ENCODE measurements around the gene GALR1.
"Not testable (repeated sequence)": the region's sequence is repeated elsewhere in the genome, so short reads cannot be mapped to it uniquely, and the experiment has no call there.

Gene GALR1

GRCh38 chr18:77250926-77251729 lies 1.5 kb downstream of the GALR1 start:
- DNase-seq = no peak

- DNase-seq = no peak
Measured at GRCh38 chr18:77251730-77252050, 2.0 kb downstream of the GALR1 start.

DNA sequence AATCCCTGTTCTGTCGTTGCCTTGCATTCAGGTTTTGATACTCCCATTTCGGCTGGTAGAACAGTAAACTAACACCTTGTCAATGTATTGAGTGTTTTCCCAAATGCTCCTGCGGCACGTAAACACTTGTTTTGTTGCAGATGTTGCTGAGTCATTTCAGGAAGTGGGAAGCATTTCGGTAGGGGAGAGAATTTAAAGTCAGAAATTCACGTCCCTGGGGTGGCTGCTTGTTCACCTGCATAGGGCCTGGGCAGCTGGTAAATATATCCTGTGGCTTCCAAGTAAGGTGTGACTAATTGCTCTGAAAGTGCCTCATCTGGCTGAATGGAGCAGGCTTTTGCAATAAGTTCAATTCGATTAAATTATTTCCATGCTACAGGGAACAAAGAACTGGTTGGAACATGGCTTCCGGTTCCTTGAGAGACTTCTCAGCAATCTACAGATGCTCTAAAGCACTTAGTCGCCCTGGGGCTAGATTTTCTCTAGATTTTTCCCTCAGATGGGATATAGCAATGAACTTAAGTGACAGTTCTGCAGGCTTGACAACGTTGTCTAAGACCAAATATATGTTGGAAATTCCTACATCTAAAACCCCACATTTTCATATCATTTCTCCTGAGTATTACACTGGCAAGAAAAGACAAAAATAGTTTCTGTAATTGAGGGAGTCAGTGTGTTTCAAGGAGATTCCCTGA lies 5.2 kb downstream of the GALR1 start:
- no peak for DNase-seq

- no peak for DNase-seq
Measured at GRCh38 chr18:77255426-77256105, 5.9 kb downstream of the GALR1 start.

DNA sequence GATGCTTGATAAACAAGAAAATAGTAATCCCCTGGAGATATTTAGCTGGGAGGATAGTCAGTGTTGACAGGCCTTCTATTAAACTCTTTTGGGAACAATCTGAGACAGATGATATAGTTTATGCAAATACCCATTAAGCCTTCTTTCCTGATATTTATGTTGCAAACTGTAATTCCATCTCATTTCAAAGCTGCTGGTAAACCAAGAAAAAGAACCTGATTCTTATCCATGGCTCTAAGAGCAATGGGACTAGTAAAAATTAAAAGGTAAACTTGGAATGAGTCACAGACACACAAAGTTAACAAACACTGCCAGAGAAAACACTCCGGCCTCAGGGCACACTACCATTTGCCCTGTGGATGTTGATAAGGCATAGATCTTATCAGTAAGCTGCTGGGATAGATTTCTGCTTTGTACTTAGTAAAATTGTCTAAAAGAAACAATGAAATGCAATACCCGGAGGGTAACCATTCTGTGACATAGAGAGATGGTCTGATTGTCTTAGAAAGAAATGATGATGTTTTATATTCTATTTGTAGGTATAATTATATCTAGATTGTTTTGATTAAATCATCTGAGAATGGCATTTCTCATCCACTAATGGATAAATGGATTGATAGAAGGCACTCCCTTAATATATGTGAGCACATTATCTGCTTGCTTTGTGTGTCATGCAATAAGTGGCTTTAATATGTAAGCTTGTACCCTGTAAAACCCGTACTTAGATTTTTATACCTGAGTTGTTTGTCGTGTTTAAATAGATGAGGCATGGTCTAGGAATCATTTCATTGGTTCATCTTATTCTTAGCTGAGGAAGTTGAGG lies 13.2 kb downstream of the GALR1 start:
- no peak for DNase-seq

- no peak for DNase-seq
Measured at GRCh38 chr18:77263466-77263763, 13.8 kb downstream of the GALR1 start.

DNA sequence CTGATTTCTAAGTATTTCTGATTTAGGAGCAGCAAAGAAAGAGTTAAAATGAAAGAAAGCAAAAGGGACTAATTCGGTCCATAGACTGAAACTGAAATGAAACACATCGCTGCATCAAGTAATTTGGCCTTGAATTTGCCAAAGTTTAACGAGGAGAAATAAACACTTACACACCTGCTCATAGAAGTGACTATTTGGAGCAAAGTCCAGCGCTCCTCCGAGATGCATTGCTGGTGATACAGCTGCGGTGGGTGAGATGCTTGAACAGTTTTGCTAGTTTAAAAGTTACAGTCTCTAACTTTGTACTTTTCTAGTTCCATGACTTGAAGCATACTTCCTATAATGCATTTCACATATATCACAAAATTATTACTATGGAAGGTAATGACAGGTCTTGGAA lies 18.3 kb downstream of the GALR1 start:
- no peak for DNase-seq

- no peak for DNase-seq
Measured at GRCh38 chr18:77268456-77268855, 18.8 kb downstream of the GALR1 start.

DNA sequence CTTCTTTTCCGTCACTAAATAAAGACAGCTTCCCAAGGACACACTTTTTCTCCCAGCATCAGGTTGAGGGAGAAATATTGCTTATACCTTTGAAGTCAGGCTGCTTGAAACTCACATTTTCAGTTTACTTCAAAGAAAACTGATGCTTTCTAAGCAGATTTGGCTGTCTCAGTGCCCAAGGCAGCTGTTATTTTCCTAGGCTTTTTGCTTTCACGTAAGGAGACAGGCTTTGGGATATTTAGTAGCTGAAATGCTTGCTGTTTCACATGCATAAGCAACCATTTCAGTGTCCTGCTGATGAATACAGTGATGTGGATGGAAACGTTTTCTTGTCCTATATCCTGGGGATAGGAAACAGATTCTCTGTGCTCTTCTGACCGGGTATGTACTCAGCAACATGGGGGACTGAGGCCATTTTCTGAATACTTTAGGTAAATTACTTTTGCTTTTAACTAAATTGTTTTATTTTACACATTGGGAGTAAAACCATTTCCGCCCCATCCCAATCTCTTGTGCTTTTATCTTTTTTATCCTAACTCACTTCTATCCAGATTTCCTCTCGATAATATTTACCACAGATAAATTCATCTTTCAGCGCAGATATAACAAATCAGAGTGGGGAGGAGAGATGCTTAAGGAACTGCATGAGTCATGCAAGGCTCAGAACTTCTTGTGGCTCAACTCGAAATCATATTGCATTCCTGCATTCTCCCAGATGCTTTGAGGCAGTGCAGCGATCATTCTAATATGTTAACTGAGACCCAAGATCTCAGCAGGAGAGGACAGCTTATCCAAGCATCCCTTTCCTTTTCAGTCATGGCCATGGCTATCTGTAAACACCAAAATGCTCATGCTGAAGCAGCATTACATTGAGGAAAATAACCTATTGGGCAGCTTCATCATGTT lies 22.2 kb downstream of the GALR1 start:
- no peak for DNase-seq

DNA sequence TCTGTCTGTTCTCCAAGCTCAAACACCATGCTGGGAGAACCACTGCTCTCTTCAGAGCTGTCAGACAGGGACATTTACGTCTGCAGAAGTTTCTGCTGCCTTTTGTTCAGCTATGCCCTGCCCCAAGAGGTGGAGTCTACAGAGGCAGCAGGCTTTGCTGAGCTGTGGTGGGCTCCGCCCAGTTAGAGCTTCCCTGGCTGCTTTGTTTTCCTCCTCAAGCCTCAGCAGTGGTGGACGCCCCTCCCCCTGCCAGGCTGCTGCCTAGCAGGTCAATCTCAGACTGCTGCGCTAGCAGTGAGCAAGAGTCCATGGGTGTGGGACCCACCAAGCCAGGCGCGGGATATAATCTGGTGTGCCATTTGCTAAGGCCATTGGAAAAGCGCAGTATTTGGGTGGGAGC lies 41.2 kb downstream of the GALR1 start:
- not testable (repeated sequence) for DNase-seq

GRCh38 chr18:77298172-77298571 lies 48.5 kb downstream of the GALR1 start:
- no peak for DNase-seq

GRCh38 chr18:77299706-77300105 lies 50.1 kb downstream of the GALR1 start:
- no peak for DNase-seq

DNA sequence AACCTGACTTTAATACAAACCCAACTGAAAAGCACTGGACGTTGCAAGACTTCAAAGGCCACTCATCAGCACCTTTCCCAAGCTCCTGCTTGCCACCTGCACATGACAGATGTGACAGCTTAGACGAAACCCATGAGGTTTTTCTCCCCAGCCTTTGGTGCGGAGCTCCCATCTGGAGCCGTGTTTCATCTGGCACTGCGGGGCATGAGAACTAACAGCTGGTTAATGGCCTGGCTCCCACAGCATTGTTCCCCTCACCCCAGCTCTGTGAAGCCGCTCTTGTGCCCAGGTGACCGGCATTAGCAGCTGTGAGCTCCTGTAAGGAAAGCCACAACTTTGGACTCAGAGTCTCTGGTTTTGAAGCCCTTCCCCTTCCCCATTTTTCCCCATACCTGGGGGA lies 50.9 kb downstream of the GALR1 start:
- DNase-seq = no peak

GRCh38 chr18:77304268-77304667 lies 54.6 kb downstream of the GALR1 start:
- no peak for DNase-seq

DNA sequence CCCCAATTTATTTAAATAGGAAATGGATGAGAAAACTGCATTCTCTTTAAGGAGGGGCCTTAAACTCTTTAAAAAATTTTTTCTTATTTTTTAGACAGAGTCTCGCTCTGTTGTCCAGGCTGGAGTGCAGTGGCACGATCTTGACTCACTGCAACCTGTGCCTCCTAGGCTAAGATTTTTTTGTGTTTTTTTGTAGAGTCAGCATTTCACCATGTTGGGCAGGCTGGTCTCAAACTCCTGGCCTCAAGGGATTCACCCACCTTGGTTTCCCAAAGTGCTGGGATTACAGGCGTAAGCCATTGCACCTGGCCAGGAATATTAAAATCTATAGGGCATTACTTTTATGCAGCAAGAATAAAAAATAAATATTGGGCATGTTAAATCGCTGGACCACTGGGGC lies 56.0 kb downstream of the GALR1 start:
- no peak for DNase-seq

DNA sequence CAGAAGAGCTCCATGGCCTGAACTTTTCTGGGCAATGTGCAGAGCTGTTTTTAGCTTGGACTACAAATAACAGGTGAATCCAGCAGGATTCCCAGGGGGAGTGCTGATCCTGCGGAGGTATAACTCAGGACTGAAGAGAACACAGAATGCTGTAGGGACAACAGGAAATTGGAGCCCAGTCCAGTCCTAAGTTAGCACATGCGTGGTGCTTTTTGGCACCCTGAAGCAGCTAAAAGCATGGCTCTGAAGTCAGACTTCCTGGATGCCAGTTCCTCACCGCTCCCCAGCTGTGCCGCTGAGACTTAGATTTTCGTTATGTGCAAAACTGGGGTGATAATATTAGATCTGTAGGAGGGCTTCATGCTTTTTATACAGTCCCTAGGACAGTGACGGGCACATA lies 58.6 kb downstream of the GALR1 start:
- DNase-seq = no peak

DNA sequence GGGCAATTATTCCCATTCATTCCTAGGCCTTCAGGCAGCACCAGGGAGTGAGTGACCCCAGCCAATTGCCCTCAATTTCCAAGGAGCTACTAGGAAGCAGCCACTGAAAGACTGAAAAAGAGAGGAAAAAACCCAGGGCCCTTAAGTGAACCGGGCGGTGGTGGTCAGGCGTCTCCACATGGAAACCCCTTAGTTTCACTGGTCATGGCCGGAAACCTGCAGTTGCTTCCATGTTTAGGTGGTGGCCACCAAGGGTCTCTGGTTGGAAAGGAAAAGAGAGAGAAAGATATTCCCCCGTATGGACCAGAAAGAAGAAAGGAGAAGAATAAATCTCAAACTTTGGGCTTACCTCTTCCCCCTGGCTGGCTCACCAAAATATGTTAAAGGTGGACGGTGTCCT lies 64.9 kb downstream of the GALR1 start:
- no peak for DNase-seq

DNA sequence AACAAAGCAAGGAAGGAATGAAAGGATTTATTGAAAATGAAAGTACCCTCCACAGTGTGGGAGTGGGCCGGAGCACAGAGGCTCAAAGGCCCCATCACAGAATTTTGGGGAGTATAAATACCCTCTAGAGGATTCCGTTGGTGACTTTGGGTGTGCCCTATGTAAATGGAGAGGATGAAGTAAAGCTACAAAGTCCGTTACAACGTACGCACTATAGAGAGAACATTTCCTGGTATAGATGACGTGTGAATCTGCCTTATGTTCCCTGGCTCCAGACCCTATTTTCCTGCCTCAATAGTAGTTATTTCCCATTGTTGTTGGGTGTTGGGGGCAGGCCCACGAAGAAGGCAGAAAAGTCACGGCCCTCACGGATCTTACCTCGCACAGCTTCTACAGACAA lies 65.3 kb downstream of the GALR1 start:
- no peak for DNase-seq

GRCh38 chr18:77316008-77316407 lies 66.4 kb downstream of the GALR1 start:
- no peak for DNase-seq

DNA sequence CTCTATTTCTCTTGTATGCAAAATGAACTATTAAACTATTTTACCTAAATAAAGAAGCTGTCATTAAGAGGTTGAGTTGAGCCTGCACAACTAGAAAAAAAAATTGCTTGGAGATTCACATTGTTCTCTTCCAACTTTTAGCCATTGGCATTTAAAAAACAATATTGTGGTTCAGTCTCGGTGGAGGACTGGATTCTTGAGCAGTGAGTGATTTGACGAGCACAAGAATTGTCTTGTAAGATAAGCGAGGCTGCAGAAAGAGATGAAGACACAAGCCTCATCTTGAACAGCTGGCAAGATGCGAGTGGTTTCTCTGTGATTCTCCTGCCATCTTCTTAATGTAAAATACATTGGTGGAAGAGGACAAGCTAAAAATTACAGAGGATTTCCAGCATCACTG lies 67.0 kb downstream of the GALR1 start:
- DNase-seq = no peak

DNA sequence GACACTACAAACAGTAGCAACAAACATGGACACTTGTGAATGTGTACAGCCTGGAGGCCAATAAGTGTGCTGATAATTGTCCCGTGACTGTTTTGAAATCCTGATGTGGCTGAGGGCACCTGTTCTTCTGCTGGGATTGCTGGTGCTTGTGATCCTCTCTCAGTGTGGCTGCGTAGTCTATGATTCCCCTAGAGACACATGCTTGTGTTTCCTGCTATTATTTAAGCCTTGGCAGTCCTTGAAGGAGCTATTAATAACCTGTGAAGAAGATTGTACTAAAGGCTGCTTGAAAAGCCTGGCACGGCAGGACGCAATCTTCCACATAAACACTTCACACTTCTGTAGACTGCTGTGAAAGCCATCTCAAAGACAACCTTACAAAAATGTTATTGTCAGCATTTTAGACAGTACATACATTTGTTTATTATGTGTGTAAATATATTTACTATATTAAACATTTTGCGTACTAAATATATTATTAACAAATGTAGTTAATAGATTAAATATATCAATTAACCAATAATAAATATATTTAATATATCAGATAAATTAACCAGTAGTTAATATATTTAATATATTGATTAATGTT lies 71.4 kb downstream of the GALR1 start:
- DNase-seq = no peak
